GM12864 (cell line): Measurements from ENCODE around the gene ZNF398.

ENCODE experiments used
- DNase-seq: peaks from one replicate; pipeline ENCODE4 v3.0.0-alpha.2; 2011; ENCODE audit warnings: low read depth
- H3K4me3 ChIP-seq: 2 replicates; pipeline ENCODE4 v1.5.1; 2011; ENCODE audit warnings: mild to moderate bottlenecking, low read depth, low read length, control low read depth
- CTCF ChIP-seq: IDR thresholded peaks from 2 replicates; pipeline ENCODE4 v1.5.1; 2011; ENCODE audit warnings: low read depth, mild to moderate bottlenecking, moderate library complexity, low read length, control low read depth, inconsistent platforms; ENCODE audit errors: missing control alignments

Gene ZNF398

GRCh38 chr7:149196705-149197171, 49.5 kb downstream of the ZNF398 start:
- H3K4me3 ChIP-seq, result peak overlapping the region; percentile 65
- no peak for DNase-seq
- no peak for TF ChIP-seq CTCF

- DNase-seq, result no peak
- H3K4me3 ChIP-seq, result no peak overlapping the region
- TF ChIP-seq CTCF, result no peak
These were observed 50.4 kb downstream of the ZNF398 start for GRCh38 chr7:149197675-149198074.

- H3K4me3 ChIP-seq, result no peak overlapping the region
- no peak for TF ChIP-seq CTCF
- DNase-seq, result no peak
These were observed 51.0 kb downstream of the ZNF398 start for GRCh38 chr7:149198161-149198816.

- DNase-seq, result no peak
- H3K4me3 ChIP-seq, result no peak overlapping the region
These were observed 52.2 kb downstream of the ZNF398 start for GRCh38 chr7:149199234-149199995.

GRCh38 chr7:149202831-149203231, 55.6 kb downstream of the ZNF398 start:
- no peak for TF ChIP-seq CTCF
- DNase-seq, result no peak
- H3K4me3 ChIP-seq, result no peak overlapping the region

More at GRCh38 chr7:149199234-149199995, 52.2 kb downstream of the ZNF398 start:
- no peak for TF ChIP-seq CTCF

- no peak for TF ChIP-seq CTCF
- DNase-seq, result no peak
- no peak overlapping the region for H3K4me3 ChIP-seq
These were observed 58.6 kb downstream of the ZNF398 start for GRCh38 chr7:149205690-149206381.
